CD4-positive, alpha-beta T cell treated with Interleukin-15 for 4 hours (primary cell): ENCODE results near the gene UBE2D2.
A peak's percentile ranks its signal among the peaks of the same experiment; 100 is the strongest.

Experiments
- DNase-seq: peaks from one replicate; pipeline ENCODE4 v3.0.0-alpha.2; 2020; ENCODE audit warnings: low spot score

The UBE2D2 gene

GRCh38 chr5:139636207-139636792 is 75.2 kb downstream of the UBE2D2 start:
- peak; percentile 75 for DNase-seq

GRCh38 chr5:139636975-139637408 is 75.9 kb downstream of the UBE2D2 start:
- DNase-seq = peak; percentile 61

- DNase-seq = peak; percentile 36
Measured at GRCh38 chr5:139637438-139638089, 76.4 kb downstream of the UBE2D2 start.

GRCh38 chr5:139638090-139638735 is 77.1 kb downstream of the UBE2D2 start:
- no peak for DNase-seq

GRCh38 chr5:139638736-139639618 is 77.8 kb downstream of the UBE2D2 start:
- no peak for DNase-seq

- DNase-seq = no peak
Measured at GRCh38 chr5:139639619-139640380, 78.7 kb downstream of the UBE2D2 start.

GRCh38 chr5:139640421-139641115 is 79.4 kb downstream of the UBE2D2 start:
- no peak for DNase-seq

- no peak for DNase-seq
Measured at GRCh38 chr5:139641116-139642080, 80.3 kb downstream of the UBE2D2 start.

- DNase-seq = no peak
Measured at GRCh38 chr5:139642213-139642612, 81.1 kb downstream of the UBE2D2 start.

GRCh38 chr5:139642891-139643871 is 82.0 kb downstream of the UBE2D2 start:
- no peak for DNase-seq

- no peak for DNase-seq
Measured at GRCh38 chr5:139644001-139644456, 82.9 kb downstream of the UBE2D2 start.

GRCh38 chr5:139644646-139645429 is 83.7 kb downstream of the UBE2D2 start:
- DNase-seq = no peak

- no peak for DNase-seq
Measured at GRCh38 chr5:139645430-139645871, 84.3 kb downstream of the UBE2D2 start.

- DNase-seq = no peak
Measured at GRCh38 chr5:139646111-139646510, 85.0 kb downstream of the UBE2D2 start.

GRCh38 chr5:139646912-139647505 is 85.9 kb downstream of the UBE2D2 start:
- DNase-seq = no peak

GRCh38 chr5:139647506-139648204 is 86.5 kb downstream of the UBE2D2 start:
- DNase-seq = no peak
